CD4-positive, alpha-beta T cell (primary cell): ENCODE results near the gene DDX53. TPM values are rescaled to one million over a fixed set of nuclear protein-coding genes. Genes with fewer than 3 reads are reported as not detected.

ENCODE experiments used
- ATAC-seq: fragments of 200-7000 bp; cut with Tn5 transposase; one replicate; pipeline ENCODE4 v1.10.0; 2022; ENCODE audit warnings: mild to moderate bottlenecking; ENCODE audit not compliant: poor library complexity
- CTCF ChIA-PET: fragments of 350-600 bp; sonication (Branson Sonifier 250); formaldehyde crosslinking; loops from one replicate; lab custom pipeline; 2021; ENCODE audit warnings: antibody characterized with exemption, inconsistent platforms; lab: Charles Lee
- POLR2A ChIA-PET: fragments of 350-600 bp; sonication (Branson Sonifier 250); formaldehyde crosslinking; loops from one replicate; lab custom pipeline; 2021; ENCODE audit warnings: antibody characterized with exemption, inconsistent platforms; lab: Charles Lee
- DNase-seq, 14 experiments: peaks; one replicate each; pipeline ENCODE4 v3.0.0-alpha.2; 2013 to 2020; ENCODE audit warnings: mixed read lengths in 2 of 14
- H3K27ac ChIP-seq, 2 donors: one replicate each; pipeline versions ENCODE4 v1.5.1 to v1.7.0; 2013; ENCODE audit warnings: low read length in 2 of 2, low read depth in 1 of 2, mild to moderate bottlenecking in 1 of 2
- H3K27me3 ChIP-seq, 2 experiments: 1 replicate in 1 of 2; 2 replicates in 1 of 2; pipeline versions ENCODE4 v1.6.1 to v1.7.0; 2013; ENCODE audit warnings: low read length in 2 of 2, control low read depth in 1 of 2, mild to moderate bottlenecking in 1 of 2, moderate library complexity in 1 of 2; ENCODE audit not compliant: insufficient read depth in 2 of 2, control insufficient read depth in 1 of 2
- H3K36me3 ChIP-seq: one replicate; pipeline ENCODE4 v1.6.1; 2013; ENCODE audit warnings: low read length, control low read depth; ENCODE audit not compliant: insufficient read depth
- H3K4me1 ChIP-seq: one replicate; pipeline ENCODE4 v1.6.1; 2013; ENCODE audit warnings: low read length, control low read depth; ENCODE audit not compliant: insufficient read depth
- H3K4me3 ChIP-seq: one replicate; pipeline ENCODE4 v1.5.1; 2013; ENCODE audit warnings: mild to moderate bottlenecking, low read length, moderate library complexity
- H3K9me3 ChIP-seq, 2 experiments: 1 replicate in 1 of 2; 2 replicates in 1 of 2; pipeline versions ENCODE4 v1.6.1 to v1.7.0; 2013; ENCODE audit warnings: low read length in 2 of 2, mild to moderate bottlenecking in 2 of 2, control low read depth in 1 of 2, moderate library complexity in 1 of 2; ENCODE audit not compliant: control insufficient read depth in 1 of 2, insufficient read depth in 1 of 2
- H3K27ac Mint-ChIP-seq: one replicate; pipeline ENCODE4 v1.8.0; 2020; ENCODE audit warnings: mixed read lengths
- H3K27me3 Mint-ChIP-seq: one replicate; pipeline ENCODE4 v1.8.0; 2021; ENCODE audit warnings: mixed read lengths
- H3K36me3 Mint-ChIP-seq: one replicate; pipeline ENCODE4 v1.8.0; 2021; ENCODE audit warnings: low read depth, mixed read lengths
- H3K4me1 Mint-ChIP-seq: one replicate; pipeline ENCODE4 v1.8.0; 2021; ENCODE audit warnings: low read depth, mixed read lengths
- H3K4me3 Mint-ChIP-seq: one replicate; pipeline ENCODE4 v1.8.0; 2020; ENCODE audit warnings: mild to moderate bottlenecking, mixed read lengths
- H3K9me3 Mint-ChIP-seq: one replicate; pipeline ENCODE4 v1.8.0; 2020; ENCODE audit warnings: mixed read lengths
- intact Hi-C, 2 experiments: fragments of 100-400 bp; cut with DNase I in 1 of 2; cut with micrococcal nuclease in 1 of 2; formaldehyde crosslinking; loops; one replicate each; pipeline versions ENCODE4 v1.15.1 to v1.9.0; 2023 to 2025; cut with DNase I, micrococcal nuclease
- total RNA-seq, 174 experiments: library from RNA in 2 of 174; stranded (reverse) in 2 of 174; gene quantifications; one replicate each; pipeline ENCODE4 v1.2.3 and lab custom pipeline; 2021 to 2026
- TF ChIP-seq, protein P1 (sequence below): fragments of 200-600 bp; IDR thresholded peaks from one replicate; pipeline ENCODE4 v1.8.0; 2022; ENCODE audit warnings: antibody characterized with exemption, mild to moderate bottlenecking

The DDX53 gene
- total RNA-seq, 2 experiments from 2014 or later = not detected

DNA sequence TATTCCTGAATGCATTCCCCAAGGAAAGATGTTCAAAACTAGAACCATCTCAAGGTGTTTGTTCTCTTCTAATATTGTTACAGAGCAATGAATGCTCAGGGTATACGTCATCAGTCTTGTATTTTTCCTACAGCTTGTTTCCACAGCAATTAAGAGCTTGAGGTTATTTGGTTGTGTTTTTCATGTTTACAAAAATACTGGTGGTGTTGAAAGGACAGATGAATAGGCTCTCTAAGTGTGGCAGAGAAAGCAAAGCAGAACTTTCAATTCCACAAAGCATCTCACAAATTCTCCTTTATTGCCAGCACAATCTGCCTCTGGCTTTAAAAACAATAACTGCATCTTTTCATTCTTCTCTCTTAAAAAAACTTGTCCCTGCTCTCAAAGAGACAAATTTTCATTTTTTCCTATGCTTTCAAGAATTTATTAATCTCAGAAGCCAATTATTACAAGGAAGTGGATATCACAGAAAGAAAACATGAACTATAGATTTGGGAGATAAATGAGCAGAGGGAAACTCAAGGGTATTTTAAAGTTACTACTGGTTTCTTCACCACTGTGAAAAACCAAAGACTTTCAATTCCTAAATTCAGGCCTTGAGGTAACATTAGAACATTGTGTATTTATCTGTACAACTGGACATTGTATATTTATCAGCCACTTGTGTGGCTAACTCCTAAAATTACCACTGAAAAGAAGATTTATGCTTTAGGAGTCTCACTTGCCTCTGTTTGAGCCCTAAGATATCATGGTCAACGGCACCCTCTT, 49.2 kb downstream of the DDX53 start:
- Mint-ChIP-seq H3K36me3 (no peaks in the 10 kb centered on the region), H3K4me3 (no peak overlapping the region), H3K27me3 (no peaks in the 10 kb centered on the region), H3K27ac (no peak overlapping the region), H3K9me3 (no peaks in the 10 kb centered on the region), H3K4me1 (no peaks in the 10 kb centered on the region)
- intact Hi-C loops = no loop called here
- POLR2A ChIA-PET = no interaction called here
- no peak for DNase-seq
- TF ChIP-seq, protein P1, sequence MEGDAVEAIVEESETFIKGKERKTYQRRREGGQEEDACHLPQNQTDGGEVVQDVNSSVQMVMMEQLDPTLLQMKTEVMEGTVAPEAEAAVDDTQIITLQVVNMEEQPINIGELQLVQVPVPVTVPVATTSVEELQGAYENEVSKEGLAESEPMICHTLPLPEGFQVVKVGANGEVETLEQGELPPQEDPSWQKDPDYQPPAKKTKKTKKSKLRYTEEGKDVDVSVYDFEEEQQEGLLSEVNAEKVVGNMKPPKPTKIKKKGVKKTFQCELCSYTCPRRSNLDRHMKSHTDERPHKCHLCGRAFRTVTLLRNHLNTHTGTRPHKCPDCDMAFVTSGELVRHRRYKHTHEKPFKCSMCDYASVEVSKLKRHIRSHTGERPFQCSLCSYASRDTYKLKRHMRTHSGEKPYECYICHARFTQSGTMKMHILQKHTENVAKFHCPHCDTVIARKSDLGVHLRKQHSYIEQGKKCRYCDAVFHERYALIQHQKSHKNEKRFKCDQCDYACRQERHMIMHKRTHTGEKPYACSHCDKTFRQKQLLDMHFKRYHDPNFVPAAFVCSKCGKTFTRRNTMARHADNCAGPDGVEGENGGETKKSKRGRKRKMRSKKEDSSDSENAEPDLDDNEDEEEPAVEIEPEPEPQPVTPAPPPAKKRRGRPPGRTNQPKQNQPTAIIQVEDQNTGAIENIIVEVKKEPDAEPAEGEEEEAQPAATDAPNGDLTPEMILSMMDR = no peak
- Histone ChIP-seq H3K27me3 (no peaks in the 10 kb centered on the region), H3K4me1 (no peaks in the 10 kb centered on the region), H3K4me3 (no peak overlapping the region), H3K36me3 (no peaks in the 10 kb centered on the region), H3K27ac (no peak overlapping the region), H3K9me3 (no peaks in the 10 kb centered on the region)
- CTCF ChIA-PET = interaction anchor here (1.2 kb wide), 1 partner anchor 14 kb away, joined by 3 read pairs; no protein-coding TSS in a partner anchor
- ATAC-seq = no peak

DNA sequence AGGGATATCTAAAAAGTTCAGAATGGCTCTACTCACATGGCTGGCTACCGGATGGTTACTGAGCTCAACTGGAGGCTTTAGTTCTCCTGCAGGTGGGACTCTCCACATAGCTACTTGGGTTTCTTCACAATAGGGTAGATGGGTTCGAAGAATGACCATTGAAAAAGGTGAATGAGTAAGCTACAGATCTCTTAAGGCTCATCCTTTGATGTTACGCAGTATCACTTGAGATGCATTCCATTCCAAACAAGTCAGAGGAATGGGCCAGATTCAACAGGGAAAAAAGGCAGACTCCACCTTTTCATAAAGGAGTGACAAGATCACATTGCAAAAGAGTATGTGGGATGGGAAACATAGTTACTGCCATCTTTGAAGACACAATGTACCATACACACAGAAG, 52.6 kb downstream of the DDX53 start:
- H3K36me3 ChIP-seq = no peaks in the 10 kb centered on the region
- H3K4me3 ChIP-seq = no peak overlapping the region
- no peaks in the 10 kb centered on the region for H3K9me3 ChIP-seq
- H3K4me1 Mint-ChIP-seq = no peaks in the 10 kb centered on the region
- no peak overlapping the region for H3K27ac Mint-ChIP-seq
- no peaks in the 10 kb centered on the region for H3K27me3 ChIP-seq
- H3K27me3 Mint-ChIP-seq = no peaks in the 10 kb centered on the region
- no peak for DNase-seq
- ChIA-PET POLR2A (no interaction called here), CTCF (no interaction called here)
- no peak overlapping the region for H3K27ac ChIP-seq
- no peaks in the 10 kb centered on the region for H3K36me3 Mint-ChIP-seq
- no peaks in the 10 kb centered on the region for H3K4me1 ChIP-seq
- intact Hi-C loops = no loop called here
- H3K9me3 Mint-ChIP-seq = no peaks in the 10 kb centered on the region
- TF ChIP-seq, protein P1 = no peak
- no peak for ATAC-seq
- H3K4me3 Mint-ChIP-seq = no peak overlapping the region
